GM18873 (cell line): ENCODE data around the gene DDX25.

Source experiments
- ATAC-seq: cut with Tn5 transposase; IDR thresholded peaks from one replicate; pipeline ENCODE4 v1.9.1; 2021; ENCODE audit warnings: mild to moderate bottlenecking, moderate library complexity, moderate number of reproducible peaks; ENCODE audit not compliant: unreplicated experiment, low FRiP score

Gene DDX25

DNA sequence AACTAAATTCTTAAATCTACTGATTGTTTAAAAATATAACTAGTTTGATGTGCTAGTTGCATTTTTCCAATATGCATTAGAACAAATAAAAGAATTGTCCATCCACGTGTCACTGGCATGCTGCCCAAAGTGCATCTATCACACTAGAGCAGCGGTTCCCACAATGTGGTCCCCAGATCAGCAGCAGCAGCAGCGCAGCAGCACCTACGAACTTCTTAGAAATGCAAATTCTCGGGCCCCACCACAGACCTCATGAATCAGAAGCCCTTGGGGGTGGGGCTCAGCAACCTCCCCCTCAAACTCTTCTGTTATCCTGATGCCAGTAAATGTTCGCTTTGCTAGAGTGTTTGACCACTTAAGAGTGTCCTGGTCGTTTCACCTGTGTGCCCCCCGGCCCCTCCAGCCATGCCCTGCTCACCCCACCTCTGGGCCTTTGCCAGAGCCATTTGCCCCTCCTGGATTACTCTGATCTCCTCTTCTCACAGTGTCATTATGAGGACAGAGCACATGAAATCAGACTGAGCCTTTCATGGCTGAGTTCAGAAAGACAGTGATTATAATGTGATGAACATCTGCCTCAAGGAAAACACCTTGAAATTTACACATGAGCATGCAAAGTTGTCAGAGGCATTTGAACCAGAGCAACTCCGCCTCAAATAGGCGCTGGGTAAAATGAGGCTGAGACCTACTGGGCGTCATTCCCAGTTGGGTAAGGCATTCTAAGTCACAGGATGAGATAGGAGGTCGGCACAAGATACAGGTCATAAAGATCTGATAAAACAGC lies 28.9 kb downstream of the DDX25 start:
- ATAC-seq: no peak

DNA sequence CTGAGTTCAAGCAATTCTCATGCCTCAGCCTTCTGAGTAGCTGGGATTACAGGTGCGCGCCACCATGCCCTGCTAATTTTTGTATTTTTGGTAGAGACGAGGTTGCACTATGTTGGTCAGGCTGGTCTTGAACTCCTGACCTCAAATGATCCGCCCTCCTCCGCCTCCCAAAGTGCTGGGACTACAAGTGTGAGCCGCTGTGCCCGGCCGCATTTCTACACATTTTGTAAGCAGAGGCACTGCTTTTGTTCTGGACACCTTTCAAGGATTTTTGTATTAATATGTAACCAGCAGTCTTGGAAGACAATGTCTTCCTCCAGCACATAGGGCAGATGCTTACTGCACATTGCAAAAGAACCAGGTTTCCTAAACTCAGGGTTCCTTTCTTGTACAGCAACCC lies 30.2 kb downstream of the DDX25 start:
- no peak for ATAC-seq

GRCh38 chr11:125935056-125935455 lies 30.7 kb downstream of the DDX25 start:
- no peak for ATAC-seq

- no peak for ATAC-seq
Observed at GRCh38 chr11:125935618-125936199, 31.4 kb downstream of the DDX25 start.

DNA sequence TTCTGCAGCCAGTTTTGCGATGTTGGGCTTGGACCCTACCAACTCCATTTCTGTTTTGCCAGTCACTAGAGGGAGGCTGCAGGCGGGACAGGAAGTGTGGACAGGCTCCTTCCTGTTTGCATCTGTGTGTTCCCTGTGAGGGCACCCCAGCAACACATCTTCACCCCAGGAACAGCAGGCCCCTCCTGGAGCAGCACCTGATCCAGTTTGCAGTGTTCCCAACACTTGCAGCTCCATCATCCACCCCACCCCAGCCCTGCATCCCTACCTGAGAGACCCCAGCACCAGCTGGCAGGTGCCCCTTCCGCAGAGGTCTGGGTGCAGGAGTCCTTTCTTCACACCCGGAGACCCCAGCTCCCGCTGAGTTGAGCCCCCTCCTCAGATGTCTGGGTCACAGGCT lies 34.1 kb downstream of the DDX25 start:
- ATAC-seq: no peak

DNA sequence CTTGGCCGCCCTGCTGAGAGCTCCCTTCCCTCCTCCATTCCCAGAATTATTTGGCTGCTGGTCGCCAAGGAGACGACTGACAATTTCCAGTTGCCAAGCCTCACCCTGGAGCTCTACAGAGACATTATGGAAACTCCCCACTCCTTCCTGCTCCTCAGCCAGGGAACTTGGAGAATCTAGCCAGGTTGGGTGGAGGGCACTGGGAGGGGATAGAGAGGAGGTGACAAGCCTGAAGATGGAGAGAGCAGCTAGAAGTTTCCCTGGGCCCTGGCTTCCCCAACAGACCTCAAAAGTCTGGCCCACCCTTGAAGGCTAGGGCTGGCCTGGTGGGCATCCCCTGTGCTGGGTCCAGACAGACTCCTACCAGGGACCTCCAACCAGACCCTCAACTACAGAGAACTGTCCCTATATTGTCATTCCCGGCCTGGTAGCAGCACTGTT lies 34.8 kb downstream of the DDX25 start:
- ATAC-seq: no peak

GRCh38 chr11:125940145-125940544 lies 35.8 kb downstream of the DDX25 start:
- no peak for ATAC-seq

GRCh38 chr11:125941267-125941618 lies 36.9 kb downstream of the DDX25 start:
- no peak for ATAC-seq

- no peak for ATAC-seq
Observed at GRCh38 chr11:125941619-125942611, 37.6 kb downstream of the DDX25 start.

DNA sequence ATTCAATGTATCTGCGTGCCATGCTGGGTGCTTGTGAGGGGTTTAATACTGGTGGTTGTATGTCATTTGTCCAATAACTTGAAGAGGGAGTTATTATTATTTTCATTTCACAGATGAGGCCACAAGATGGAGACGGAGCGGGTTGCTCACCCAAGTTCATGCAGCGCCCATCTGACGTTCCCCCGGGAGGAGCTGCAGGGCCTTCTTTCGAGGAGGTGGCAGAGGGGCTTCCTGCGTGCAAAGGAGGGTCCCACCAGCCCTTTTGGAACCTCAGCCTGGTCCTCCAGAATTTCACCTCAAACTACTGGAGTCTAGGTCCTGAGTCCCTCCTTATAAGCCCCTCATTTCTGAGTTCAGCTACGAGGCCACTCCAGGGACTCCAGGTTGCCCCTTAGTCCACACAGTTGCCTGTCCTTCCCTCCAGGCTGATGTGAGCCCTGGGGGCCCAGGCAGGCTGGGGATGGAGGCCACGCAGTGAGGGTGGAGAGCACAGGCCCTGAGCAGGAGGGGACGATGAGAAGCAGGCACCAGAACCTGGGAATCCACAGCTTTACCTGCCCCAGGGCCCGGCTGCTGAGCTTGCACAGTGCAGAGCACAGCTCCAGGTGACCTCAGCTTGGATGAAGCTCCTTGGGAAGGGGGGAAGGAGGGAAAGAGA lies 38.6 kb downstream of the DDX25 start:
- no peak for ATAC-seq

- ATAC-seq: no peak
Observed at GRCh38 chr11:125943661-125944349, 39.5 kb downstream of the DDX25 start.

GRCh38 chr11:125944350-125945010 lies 40.2 kb downstream of the DDX25 start:
- no peak for ATAC-seq

GRCh38 chr11:125945011-125945796 lies 40.9 kb downstream of the DDX25 start:
- no peak for ATAC-seq

DNA sequence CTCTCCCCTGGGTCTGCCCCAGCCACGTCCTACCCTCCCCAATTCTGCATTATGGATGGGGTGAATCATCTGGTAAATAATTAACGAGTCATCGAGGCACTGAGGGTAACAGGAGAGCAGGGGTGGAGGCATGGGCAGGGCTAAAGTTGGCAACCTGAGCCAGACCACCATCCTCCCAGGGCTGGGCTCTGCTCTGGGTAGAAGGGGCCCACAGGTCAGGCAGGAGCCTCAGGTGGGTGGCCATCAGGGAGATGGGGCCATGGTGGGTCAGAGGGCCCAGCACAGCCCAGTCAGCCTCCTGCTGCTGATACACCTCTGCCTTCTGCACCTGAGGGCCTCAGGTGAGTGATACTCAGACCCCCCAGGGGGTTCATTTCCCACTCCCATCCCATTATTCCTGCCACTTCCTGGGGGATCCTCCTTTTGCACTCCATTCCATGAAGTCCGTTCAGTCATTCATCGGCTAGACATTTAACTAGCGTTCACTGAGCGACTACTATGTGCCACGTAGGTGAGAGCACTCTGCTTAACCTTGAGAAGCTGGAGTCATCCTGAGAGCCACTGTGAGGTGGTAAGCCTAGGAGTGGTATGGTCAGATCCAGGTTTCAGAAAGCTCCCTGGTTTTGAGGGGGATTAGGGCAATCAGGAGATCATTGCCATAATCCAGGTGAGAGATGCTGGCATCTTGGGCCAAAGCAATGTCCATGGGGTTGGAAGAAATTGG lies 41.7 kb downstream of the DDX25 start, which contains the start of gene VSIG10L2:
Gene VSIG10L2, plus strand, starts transcription at position 248 of the 724 bp plus-strand sequence. Its CDS starts 12 bp downstream, at position 260.
- no peak for ATAC-seq

DNA sequence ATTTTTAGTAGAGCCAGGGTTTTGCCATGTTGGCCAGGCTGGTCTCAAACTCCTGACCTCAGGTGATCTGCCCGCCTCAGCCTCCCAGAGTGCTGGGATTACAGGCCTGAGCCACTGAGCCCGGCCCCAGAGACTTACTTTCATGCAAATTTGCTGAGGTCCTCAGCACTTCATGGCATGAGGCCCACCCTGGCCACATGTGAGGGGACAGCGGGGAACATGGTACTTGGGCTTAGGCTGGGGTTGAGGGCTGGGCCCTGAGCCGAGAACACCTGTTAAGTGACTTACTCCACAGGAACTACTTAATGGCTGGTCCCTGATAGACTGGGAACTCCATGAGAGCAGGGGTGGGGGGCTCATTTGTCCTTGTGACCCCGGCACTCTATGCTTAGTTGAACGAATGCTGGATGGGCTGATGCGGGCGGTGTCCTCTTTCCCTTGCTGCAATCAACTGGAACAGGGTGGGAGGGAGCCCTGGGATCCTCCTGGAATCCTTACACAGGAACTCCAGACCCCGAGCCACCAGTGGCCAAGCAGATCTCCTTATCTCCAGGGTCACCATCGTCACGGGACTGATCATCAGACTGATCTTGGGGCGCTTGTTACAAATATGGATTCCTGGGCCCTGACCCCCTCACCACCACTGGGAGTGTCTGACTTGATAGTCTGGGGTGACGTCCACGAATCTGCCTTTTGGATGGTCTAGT lies 42.6 kb downstream of the DDX25 start:
- no peak for ATAC-seq

- ATAC-seq: no peak
Observed at GRCh38 chr11:125947419-125948277, 43.3 kb downstream of the DDX25 start.
